ENCODE measurements around the gene SRBD1.

SRBD1 gene

GRCh38 chr2:45650851-45651414, 39.9 kb upstream of the SRBD1 start:
- TF ChIP-seq CTCF (IDR thresholded peaks at IDR 0.05; ENCODE audit: insufficient read depth, low read depth, low read length, missing control alignments) = peak; percentile 37
- H3K4me3 ChIP-seq (ENCODE audit: low read length) = peak overlapping the region; percentile 80

GRCh38 chr2:45649858-45650811, 39.1 kb upstream of the SRBD1 start:
- peak overlapping the region; percentile 80 for H3K4me3 ChIP-seq (ENCODE audit: low read length)
- TF ChIP-seq CTCF (IDR thresholded peaks at IDR 0.05; ENCODE audit: insufficient read depth, low read depth, low read length, missing control alignments) = no peak
- peak; percentile 66 for DNase-seq (ENCODE audit: low read depth)

More at GRCh38 chr2:45650851-45651414, 39.9 kb upstream of the SRBD1 start:
- DNase-seq (ENCODE audit: low read depth) = peak; percentile 97

- DNase-seq (ENCODE audit: low read depth) = peak; percentile 23
- TF ChIP-seq CTCF (IDR thresholded peaks at IDR 0.05; ENCODE audit: insufficient read depth, low read depth, low read length, missing control alignments) = no peak
- H3K4me3 ChIP-seq (ENCODE audit: low read length) = peak overlapping the region; percentile 80
Measured at GRCh38 chr2:45649462-45649857, 38.4 kb upstream of the SRBD1 start.

- no peak for TF ChIP-seq CTCF (IDR thresholded peaks at IDR 0.05; ENCODE audit: insufficient read depth, low read depth, low read length, missing control alignments)
- no peak for DNase-seq (ENCODE audit: low read depth)
- no peak overlapping the region for H3K4me3 ChIP-seq (ENCODE audit: low read length)
Measured at GRCh38 chr2:45648636-45649035, 37.6 kb upstream of the SRBD1 start.

- TF ChIP-seq CTCF (IDR thresholded peaks at IDR 0.05; ENCODE audit: insufficient read depth, low read depth, low read length, missing control alignments) = no peak
- no peak for DNase-seq (ENCODE audit: low read depth)
- H3K4me3 ChIP-seq (ENCODE audit: low read length) = no peak overlapping the region
Measured at GRCh38 chr2:45647986-45648520, 37.0 kb upstream of the SRBD1 start.

GRCh38 chr2:45647356-45647755, 36.3 kb upstream of the SRBD1 start:
- H3K4me3 ChIP-seq (ENCODE audit: low read length) = no peak overlapping the region
- TF ChIP-seq CTCF (IDR thresholded peaks at IDR 0.05; ENCODE audit: insufficient read depth, low read depth, low read length, missing control alignments) = no peak
- DNase-seq (ENCODE audit: low read depth) = no peak
